OCI-LY1 (cell line): ENCODE data around the gene HYAL3.
"Not testable (repeated sequence)": the region's sequence is repeated elsewhere in the genome, so short reads cannot be mapped to it uniquely, and the experiment has no call there.

Source experiments
- H2AFZ ChIP-seq: fragments of 200-600 bp; sonication (generic), shearing (Covaris generic); 2 replicates; pipeline ENCODE4 v1.6.0; 2014; ENCODE audit warnings: antibody characterized with exemption, mild to moderate bottlenecking, low read length
- H3F3A ChIP-seq: fragments of 200-600 bp; sonication (generic), shearing (Covaris generic); 2 replicates; pipeline ENCODE4 v1.6.0; 2014; ENCODE audit warnings: mild to moderate bottlenecking, antibody characterized with exemption, low read length, moderate library complexity; ENCODE audit not compliant: insufficient read depth
- H3K27ac ChIP-seq: fragments of 200-600 bp; sonication (generic); 2 replicates; pipeline ENCODE4 v1.5.1; 2014; ENCODE audit warnings: low read length, mixed run types, mild to moderate bottlenecking, low read depth; ENCODE audit not compliant: poor library complexity, severe bottlenecking
- H3K27me3 ChIP-seq: fragments of 200-600 bp; sonication (generic); 2 replicates; pipeline ENCODE4 v1.6.0; 2014; ENCODE audit warnings: antibody characterized with exemption, mild to moderate bottlenecking, low read length, moderate library complexity; ENCODE audit not compliant: insufficient read depth
- H3K36me3 ChIP-seq: fragments of 200-600 bp; sonication (generic); 2 replicates; pipeline ENCODE4 v1.6.1; 2014; ENCODE audit warnings: mild to moderate bottlenecking, antibody characterized with exemption, low read length, moderate library complexity, mixed read lengths; ENCODE audit not compliant: insufficient read depth
- H3K4me1 ChIP-seq: fragments of 200-600 bp; sonication (generic); 2 replicates; pipeline ENCODE4 v1.5.1; 2014; ENCODE audit warnings: mild to moderate bottlenecking, low read length, moderate library complexity; ENCODE audit not compliant: insufficient read depth, severe bottlenecking
- H3K4me2 ChIP-seq: fragments of 200-600 bp; sonication (generic), shearing (Covaris generic); 2 replicates; pipeline ENCODE4 v1.6.1; 2014; ENCODE audit warnings: low read length
- H3K4me3 ChIP-seq: fragments of 200-600 bp; sonication (generic); 2 replicates; pipeline ENCODE4 v1.5.1; 2014; ENCODE audit warnings: low read length, low read depth, mild to moderate bottlenecking, mixed read lengths; ENCODE audit not compliant: poor library complexity, severe bottlenecking
- H3K79me2 ChIP-seq: fragments of 200-600 bp; shearing (Covaris generic); 2 replicates; pipeline ENCODE4 v1.6.1; 2016; ENCODE audit warnings: mixed run types, low read length, mixed read lengths; ENCODE audit not compliant: insufficient read depth
- H3K9ac ChIP-seq: fragments of 200-600 bp; sonication (generic), shearing (Covaris generic); 2 replicates; pipeline ENCODE4 v1.6.1; 2014; ENCODE audit warnings: mild to moderate bottlenecking, low read length, mixed read lengths
- H3K9me2 ChIP-seq: fragments of 200-600 bp; sonication (generic), shearing (Covaris generic); 2 replicates; pipeline ENCODE4 v1.6.1; 2014; ENCODE audit warnings: low read depth, mild to moderate bottlenecking, low read length, mixed read lengths
- H3K9me3 ChIP-seq: fragments of 200-600 bp; shearing (Covaris generic); 2 replicates; pipeline ENCODE4 v1.6.1; 2014; ENCODE audit warnings: low read length, mixed read lengths
- H4K20me1 ChIP-seq: fragments of 200-600 bp; sonication (generic), shearing (Covaris generic); 2 replicates; pipeline ENCODE4 v1.6.0; 2016; ENCODE audit warnings: mild to moderate bottlenecking, low read length; ENCODE audit not compliant: insufficient read depth
- CTCF ChIP-seq: fragments of 200-600 bp; sonication (generic), shearing (Covaris generic); IDR thresholded peaks from 2 replicates; pipeline ENCODE4 v1.5.1; 2017; ENCODE audit warnings: mild to moderate bottlenecking, antibody characterized with exemption, low read length, moderate library complexity, mixed read lengths
- EZH2 ChIP-seq: fragments of 200-600 bp; sonication (generic), shearing (Covaris generic); IDR thresholded peaks from 2 replicates; pipeline ENCODE4 v1.8.0; 2017; ENCODE audit warnings: borderline replicate concordance, mixed run types, mild to moderate bottlenecking, antibody characterized with exemption, low read length, moderate library complexity, mixed read lengths

HYAL3 gene

DNA sequence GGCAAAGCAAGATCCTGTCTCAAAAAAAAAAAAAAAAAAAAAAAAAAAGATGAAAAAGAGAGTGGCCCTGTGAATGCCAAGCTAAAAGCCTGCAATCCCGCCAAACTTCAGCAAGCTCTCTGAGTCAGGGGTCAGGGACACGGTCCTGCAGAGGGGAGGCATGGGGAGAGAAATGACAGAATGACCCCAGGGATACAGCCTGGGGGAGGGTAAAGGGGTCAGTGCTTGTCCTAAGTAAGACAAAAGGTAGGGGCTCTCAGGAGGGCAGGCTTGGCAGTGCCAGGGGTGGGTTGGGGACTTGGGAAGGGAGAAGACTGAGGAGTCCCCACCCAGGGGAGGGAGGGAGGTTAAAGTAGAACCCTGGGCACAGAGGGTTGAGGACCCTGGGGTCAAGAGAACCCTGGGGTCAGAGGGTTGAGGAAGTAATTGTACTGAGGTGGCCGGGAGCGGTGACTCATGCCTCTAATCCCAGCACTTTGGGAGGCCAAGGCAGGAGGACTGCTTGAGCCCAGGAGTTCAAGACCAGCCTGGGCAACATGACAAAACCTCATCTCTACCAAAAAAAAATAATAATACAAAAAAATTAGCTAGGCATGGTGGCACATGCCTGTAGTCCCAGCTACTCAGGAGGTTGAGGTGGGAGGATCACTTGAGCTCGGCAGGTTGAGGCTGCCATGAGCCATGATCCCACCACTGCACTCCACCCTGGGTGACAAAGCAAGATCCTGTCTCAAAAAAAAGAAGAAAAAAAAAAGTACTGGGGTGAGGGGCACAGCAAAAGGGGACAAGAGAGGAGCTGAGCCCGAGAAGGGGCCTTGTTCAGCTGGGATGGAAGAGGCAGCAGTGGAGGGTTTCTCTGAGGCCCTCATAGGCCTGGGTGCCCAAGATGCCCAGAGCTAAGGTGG, 35.5 kb downstream of the HYAL3 start:
- Histone ChIP-seq H2AFZ (no peak overlapping the region), H3K36me3 (peaks cover 7% of the 10 kb centered on the region; the same call in 1 of the 2 replicates), H3K4me2 (no peak overlapping the region), H3K9me2 (no peaks in the 10 kb centered on the region), H3K4me1 (peaks cover 13% of the 10 kb centered on the region), H3K79me2 (no peaks in the 10 kb centered on the region), H3K9ac (no peak overlapping the region), H3K9me3 (no peaks in the 10 kb centered on the region), H3F3A (no peaks in the 10 kb centered on the region), H4K20me1 (no peaks in the 10 kb centered on the region), H3K27me3 (0 out of 2 replicates have a peak, but pooled peaks cover 4% of the 10 kb centered on the region), H3K4me3 (no peak overlapping the region), H3K27ac (no peak overlapping the region)
- TF ChIP-seq CTCF: no peak
- TF ChIP-seq EZH2: no peak

DNA sequence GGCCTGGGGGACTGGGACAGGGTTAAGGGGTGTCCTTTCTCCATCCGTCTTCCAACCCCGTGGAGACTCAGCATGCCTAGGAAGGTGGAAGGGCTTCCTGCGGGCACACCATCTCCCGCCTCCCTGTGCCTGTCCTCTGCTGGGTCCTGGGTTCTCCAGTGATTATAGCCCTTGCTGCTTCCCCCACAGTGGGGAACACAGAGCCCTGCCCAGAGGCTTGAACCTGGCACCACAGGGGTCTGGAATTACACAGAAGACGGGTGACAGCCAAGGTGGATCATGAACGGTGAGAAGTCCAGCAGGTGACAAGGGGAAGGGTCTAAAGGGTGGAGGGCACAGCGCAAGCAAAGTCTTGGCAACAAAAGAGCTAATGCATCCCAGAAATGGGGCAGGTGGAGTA, 36.4 kb downstream of the HYAL3 start:
- Histone ChIP-seq H3K4me1 (peaks cover 13% of the 10 kb centered on the region), H2AFZ (no peak overlapping the region), H3F3A (no peaks in the 10 kb centered on the region), H3K36me3 (peaks cover 14% of the 10 kb centered on the region; the same call in 1 of the 2 replicates), H3K9me3 (no peaks in the 10 kb centered on the region), H4K20me1 (no peaks in the 10 kb centered on the region), H3K27me3 (0 out of 2 replicates have a peak, but pooled peaks cover 3% of the 10 kb centered on the region), H3K4me2 (no peak overlapping the region), H3K4me3 (no peak overlapping the region), H3K9me2 (no peaks in the 10 kb centered on the region), H3K27ac (no peak overlapping the region), H3K9ac (no peak overlapping the region), H3K79me2 (no peaks in the 10 kb centered on the region)
- no peak for TF ChIP-seq EZH2
- TF ChIP-seq CTCF: no peak

- not testable (repeated sequence) for H3K9ac ChIP-seq, H3K4me2 ChIP-seq, H2AFZ ChIP-seq, H3K79me2 ChIP-seq, H3K9me2 ChIP-seq, H3K27ac ChIP-seq, H3K27me3 ChIP-seq, H3K9me3 ChIP-seq, H3K4me3 ChIP-seq, H4K20me1 ChIP-seq, H3F3A ChIP-seq
- Histone ChIP-seq H3K36me3 (peaks cover 20% of the 10 kb centered on the region), H3K4me1 (peaks cover 13% of the 10 kb centered on the region)
These were observed 37.0 kb downstream of the HYAL3 start for GRCh38 chr3:50262200-50262599.

DNA sequence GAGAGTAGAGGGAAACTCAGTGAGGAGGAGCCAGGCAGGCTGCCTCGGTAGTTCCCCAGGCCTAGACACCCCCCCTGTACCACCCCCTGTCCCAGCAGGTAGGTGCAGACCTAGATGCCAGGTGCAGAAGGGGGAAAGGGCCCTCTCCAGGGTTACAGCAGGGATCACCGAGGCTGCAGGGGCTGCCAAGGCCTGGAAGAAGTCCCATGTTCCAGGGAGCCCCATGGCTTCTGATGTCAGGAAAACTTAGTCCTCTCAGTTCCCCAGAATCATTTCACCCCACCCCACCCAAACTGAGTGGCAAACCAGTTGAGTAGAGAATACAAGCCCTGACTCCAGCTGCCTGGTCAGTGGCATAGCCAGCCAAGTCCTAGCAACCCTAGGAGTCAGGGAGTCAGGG, 37.7 kb downstream of the HYAL3 start:
- Histone ChIP-seq H3K36me3 (peaks cover 27% of the 10 kb centered on the region), H3K27me3 (no peaks in the 10 kb centered on the region), H3K4me2 (no peak overlapping the region), H3K4me3 (no peak overlapping the region), H3K9me3 (no peaks in the 10 kb centered on the region), H3F3A (no peaks in the 10 kb centered on the region), H3K9ac (no peak overlapping the region), H3K4me1 (peaks cover 13% of the 10 kb centered on the region), H4K20me1 (no peaks in the 10 kb centered on the region), H3K9me2 (no peaks in the 10 kb centered on the region), H3K79me2 (no peaks in the 10 kb centered on the region), H2AFZ (no peak overlapping the region), H3K27ac (no peak overlapping the region)
- TF ChIP-seq EZH2 (no peak), CTCF (no peak)
